ENCODE measurements around the gene ACSS3.

DNA sequence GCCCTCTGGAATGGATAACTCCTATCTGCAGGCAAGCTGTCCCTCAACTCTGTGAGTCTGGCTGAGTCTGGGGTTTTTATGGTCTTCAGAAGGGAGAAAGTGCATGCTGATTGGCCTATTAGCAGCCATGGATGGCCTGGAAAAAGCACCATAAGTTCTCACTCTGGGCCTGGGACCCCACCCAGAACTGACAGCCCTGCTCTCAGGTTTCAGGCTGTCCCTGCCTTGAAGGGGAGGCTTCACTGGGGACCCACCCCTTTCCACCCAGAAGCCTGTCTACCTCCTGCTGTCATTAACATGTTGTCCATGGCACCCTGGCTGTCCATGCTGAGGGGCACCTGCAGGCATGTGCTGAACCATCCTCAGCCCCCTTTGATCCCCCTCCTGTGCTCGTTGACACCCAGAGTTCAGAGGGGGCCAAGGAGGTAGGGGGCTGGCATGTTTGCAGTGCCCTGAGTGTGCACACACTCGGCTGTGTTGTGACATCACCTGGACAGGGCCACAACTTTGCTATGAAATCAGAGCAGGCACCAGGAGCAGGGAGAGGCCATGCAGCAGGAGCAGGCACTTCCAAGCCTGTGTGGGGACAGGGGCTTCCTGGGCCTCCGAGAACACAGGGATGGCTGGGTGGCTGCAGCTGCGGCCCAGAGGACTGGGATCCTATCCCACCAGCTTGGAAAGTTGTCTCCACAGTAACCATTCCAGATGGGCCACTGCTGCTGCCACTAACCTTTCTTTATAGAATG lies 84.7 kb downstream of the ACSS3 start:
- TF ChIP-seq, protein P1, sequence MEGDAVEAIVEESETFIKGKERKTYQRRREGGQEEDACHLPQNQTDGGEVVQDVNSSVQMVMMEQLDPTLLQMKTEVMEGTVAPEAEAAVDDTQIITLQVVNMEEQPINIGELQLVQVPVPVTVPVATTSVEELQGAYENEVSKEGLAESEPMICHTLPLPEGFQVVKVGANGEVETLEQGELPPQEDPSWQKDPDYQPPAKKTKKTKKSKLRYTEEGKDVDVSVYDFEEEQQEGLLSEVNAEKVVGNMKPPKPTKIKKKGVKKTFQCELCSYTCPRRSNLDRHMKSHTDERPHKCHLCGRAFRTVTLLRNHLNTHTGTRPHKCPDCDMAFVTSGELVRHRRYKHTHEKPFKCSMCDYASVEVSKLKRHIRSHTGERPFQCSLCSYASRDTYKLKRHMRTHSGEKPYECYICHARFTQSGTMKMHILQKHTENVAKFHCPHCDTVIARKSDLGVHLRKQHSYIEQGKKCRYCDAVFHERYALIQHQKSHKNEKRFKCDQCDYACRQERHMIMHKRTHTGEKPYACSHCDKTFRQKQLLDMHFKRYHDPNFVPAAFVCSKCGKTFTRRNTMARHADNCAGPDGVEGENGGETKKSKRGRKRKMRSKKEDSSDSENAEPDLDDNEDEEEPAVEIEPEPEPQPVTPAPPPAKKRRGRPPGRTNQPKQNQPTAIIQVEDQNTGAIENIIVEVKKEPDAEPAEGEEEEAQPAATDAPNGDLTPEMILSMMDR (conservative IDR thresholded peaks at IDR 0.05; ENCODE audit: low read depth, low read length), result no peak
- no peak for TF ChIP-seq EZH2 (IDR thresholded peaks at IDR 0.05; ENCODE audit: borderline replicate concordance, low read depth, low read length, poor library complexity, severe bottlenecking)

Measured in A673 (cell line).